ENCODE results near the gene FOXK1. TPM values are rescaled to one million over a fixed set of nuclear protein-coding genes. Genes with fewer than 3 reads are reported as not detected.

The FOXK1 gene
- total and polyA plus RNA-seq, 2 donors (not counting 1 experiment from before 2014, with no cell fraction given), result 5.2 to 26.9 TPM

- H3K4me2 ChIP-seq (ENCODE audit: extremely low read depth, insufficient read depth, low read length), result no peak overlapping the region
- TF ChIP-seq EZH2 (IDR thresholded peaks at IDR 0.05; ENCODE audit: low read length, missing control alignments) (no peak), CTCF (conservative IDR thresholded peaks at IDR 0.05 in 1 of 2, IDR thresholded peaks at IDR 0.05 in 1 of 2; ENCODE audit: low read depth in 1 of 2, low read length in 2 of 2) (no peak)
- no peak for DNase-seq (ENCODE audit: low read depth in 2 of 2)
- H3K4me3 ChIP-seq (replicated peaks in 1 of 4; ENCODE audit: control extremely low read depth in 1 of 4, insufficient read depth in 1 of 4, low read depth in 3 of 4, low read length in 4 of 4), result no peak overlapping the region
- no peak overlapping the region for H2AFZ ChIP-seq (ENCODE audit: low read length)
- no peaks in the 10 kb centered on the region for H3K9me3 ChIP-seq (ENCODE audit: control insufficient read depth, insufficient read depth, low read depth, low read length)
- H3K4me1 ChIP-seq (ENCODE audit: control insufficient read depth, extremely low read depth, insufficient read depth, low read length), result no peaks in the 10 kb centered on the region
- no peaks in the 10 kb centered on the region for H3K36me3 ChIP-seq (ENCODE audit: control insufficient read depth, insufficient read depth, low read length)
- peaks cover 77% of the 10 kb centered on the region for H3K79me2 ChIP-seq (ENCODE audit: control insufficient read depth, insufficient read depth, low read length)
- H3K9ac ChIP-seq (ENCODE audit: insufficient read depth, low read length), result no peak overlapping the region
- H3K27me3 ChIP-seq (ENCODE audit: control insufficient read depth, insufficient read depth, low read length), result no peaks in the 10 kb centered on the region
- H4K20me1 ChIP-seq (ENCODE audit: control insufficient read depth, extremely low read depth, insufficient read depth, low read length), result no peaks in the 10 kb centered on the region
- H3K27ac ChIP-seq (ENCODE audit: insufficient read depth, low read length), result no peak overlapping the region
These were observed 21.4 kb downstream of the FOXK1 start for GRCh38 chr7:4703532-4703931.

GRCh38 chr7:4706384-4707216 lies 24.5 kb downstream of the FOXK1 start:
- H3K4me3 ChIP-seq (replicated peaks in 1 of 4; ENCODE audit: control extremely low read depth in 1 of 4, insufficient read depth in 1 of 4, low read depth in 3 of 4, low read length in 4 of 4), result no peak overlapping the region
- no peak overlapping the region for H2AFZ ChIP-seq (ENCODE audit: low read length)
- H3K4me1 ChIP-seq (ENCODE audit: control insufficient read depth, extremely low read depth, insufficient read depth, low read length), result no peaks in the 10 kb centered on the region
- H3K9me3 ChIP-seq (ENCODE audit: control insufficient read depth, insufficient read depth, low read depth, low read length), result no peaks in the 10 kb centered on the region
- no peak overlapping the region for H3K9ac ChIP-seq (ENCODE audit: insufficient read depth, low read length)
- no peak overlapping the region for H3K4me2 ChIP-seq (ENCODE audit: extremely low read depth, insufficient read depth, low read length)
- TF ChIP-seq EZH2 (IDR thresholded peaks at IDR 0.05; ENCODE audit: low read length, missing control alignments) (no peak), CTCF (conservative IDR thresholded peaks at IDR 0.05 in 1 of 2, IDR thresholded peaks at IDR 0.05 in 1 of 2; ENCODE audit: low read depth in 1 of 2, low read length in 2 of 2) (no peak)
- H4K20me1 ChIP-seq (ENCODE audit: control insufficient read depth, extremely low read depth, insufficient read depth, low read length), result no peaks in the 10 kb centered on the region
- no peak overlapping the region for H3K27ac ChIP-seq (ENCODE audit: insufficient read depth, low read length)
- peak in 1 of 2 donors; percentile 83 for DNase-seq (ENCODE audit: low read depth in 2 of 2)
- no peaks in the 10 kb centered on the region for H3K27me3 ChIP-seq (ENCODE audit: control insufficient read depth, insufficient read depth, low read length)
- peaks cover 2% of the 10 kb centered on the region for H3K36me3 ChIP-seq (ENCODE audit: control insufficient read depth, insufficient read depth, low read length)
- peaks cover 67% of the 10 kb centered on the region for H3K79me2 ChIP-seq (ENCODE audit: control insufficient read depth, insufficient read depth, low read length)

GRCh38 chr7:4707217-4707741 lies 25.2 kb downstream of the FOXK1 start:
- TF ChIP-seq CTCF (conservative IDR thresholded peaks at IDR 0.05 in 1 of 2, IDR thresholded peaks at IDR 0.05 in 1 of 2; ENCODE audit: low read depth in 1 of 2, low read length in 2 of 2) (no peak), EZH2 (IDR thresholded peaks at IDR 0.05; ENCODE audit: low read length, missing control alignments) (no peak)
- Histone ChIP-seq H4K20me1 (ENCODE audit: control insufficient read depth, extremely low read depth, insufficient read depth, low read length) (no peaks in the 10 kb centered on the region), H3K9ac (ENCODE audit: insufficient read depth, low read length) (no peak overlapping the region), H3K79me2 (ENCODE audit: control insufficient read depth, insufficient read depth, low read length) (peaks cover 71% of the 10 kb centered on the region), H3K4me2 (ENCODE audit: extremely low read depth, insufficient read depth, low read length) (no peak overlapping the region), H3K4me3 (replicated peaks in 1 of 4; ENCODE audit: control extremely low read depth in 1 of 4, insufficient read depth in 1 of 4, low read depth in 3 of 4, low read length in 4 of 4) (no peak overlapping the region), H3K4me1 (ENCODE audit: control insufficient read depth, extremely low read depth, insufficient read depth, low read length) (peaks cover 2% of the 10 kb centered on the region), H3K27me3 (ENCODE audit: control insufficient read depth, insufficient read depth, low read length) (no peaks in the 10 kb centered on the region), H3K9me3 (ENCODE audit: control insufficient read depth, insufficient read depth, low read depth, low read length) (no peaks in the 10 kb centered on the region), H2AFZ (ENCODE audit: low read length) (no peak overlapping the region), H3K36me3 (ENCODE audit: control insufficient read depth, insufficient read depth, low read length) (peaks cover 2% of the 10 kb centered on the region), H3K27ac (ENCODE audit: insufficient read depth, low read length) (no peak overlapping the region)
- peak in 1 of 2 donors; percentile 77 for DNase-seq (ENCODE audit: low read depth in 2 of 2)

Measured in fibroblast of lung (primary cell).